Urothelium cell line (cell line): ENCODE data around the gene FAM210A.
A peak's percentile ranks its signal among the peaks of the same experiment; 100 is the strongest.

Source experiments
- DNase-seq: peaks from one replicate; pipeline ENCODE4 v3.0.0; 2011; ENCODE audit warnings: low spot score, mixed read lengths
- FAIRE-seq: peaks from 2 replicates; lab custom pipeline; 2011; peaks lifted over from hg19 to GRCh38; lab: Jason Lieb, UNC

The FAM210A gene

DNA sequence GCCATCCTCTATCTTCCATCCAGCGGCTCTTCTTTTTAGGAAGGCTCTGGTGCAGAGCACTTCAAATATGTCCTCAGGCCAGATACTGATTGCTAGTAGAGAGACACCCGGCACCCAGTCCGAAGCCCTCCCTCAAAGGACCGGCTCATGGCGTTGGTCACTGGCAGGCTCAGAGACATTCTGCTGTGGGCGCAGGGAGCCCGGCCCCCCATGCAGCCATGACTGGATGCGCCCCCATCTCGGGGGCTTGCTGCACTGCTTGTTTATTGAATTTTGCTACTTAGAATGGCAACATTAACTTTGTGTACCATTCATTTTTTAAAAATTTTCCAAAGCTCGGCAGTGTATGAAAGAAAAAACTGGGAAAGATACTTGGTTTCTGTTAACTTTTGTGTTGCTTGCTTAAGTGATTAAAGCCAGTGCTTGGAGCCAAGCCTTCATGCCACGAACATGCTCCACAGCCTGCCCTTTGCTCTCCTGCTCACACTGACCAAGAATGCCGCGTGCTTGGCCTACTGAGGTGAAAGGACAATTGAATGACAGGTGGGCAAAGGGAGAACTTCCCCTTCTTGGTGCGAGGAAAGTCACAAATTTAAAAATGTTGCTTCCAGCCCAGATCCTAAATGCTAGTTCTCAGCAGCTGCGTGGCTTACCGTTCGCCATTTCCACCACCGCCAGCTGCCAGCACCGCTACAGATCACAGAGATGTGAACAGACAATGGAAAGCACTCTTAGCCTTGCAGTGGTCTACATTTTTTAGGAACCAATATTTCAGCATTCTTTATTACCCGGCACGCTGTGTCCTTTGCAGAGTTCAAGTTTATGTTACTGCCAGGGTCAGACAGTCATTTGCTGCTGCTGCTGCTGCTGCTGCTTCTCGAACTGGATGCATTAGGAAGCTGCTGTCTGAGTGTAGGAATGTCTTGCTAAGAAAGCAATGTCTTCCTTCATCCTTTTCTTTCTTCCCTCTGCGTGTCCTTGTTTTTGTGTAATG, 76.7 kb downstream of the FAM210A start:
- peak; percentile 91 for FAIRE-seq
- DNase-seq, result no peak

DNA sequence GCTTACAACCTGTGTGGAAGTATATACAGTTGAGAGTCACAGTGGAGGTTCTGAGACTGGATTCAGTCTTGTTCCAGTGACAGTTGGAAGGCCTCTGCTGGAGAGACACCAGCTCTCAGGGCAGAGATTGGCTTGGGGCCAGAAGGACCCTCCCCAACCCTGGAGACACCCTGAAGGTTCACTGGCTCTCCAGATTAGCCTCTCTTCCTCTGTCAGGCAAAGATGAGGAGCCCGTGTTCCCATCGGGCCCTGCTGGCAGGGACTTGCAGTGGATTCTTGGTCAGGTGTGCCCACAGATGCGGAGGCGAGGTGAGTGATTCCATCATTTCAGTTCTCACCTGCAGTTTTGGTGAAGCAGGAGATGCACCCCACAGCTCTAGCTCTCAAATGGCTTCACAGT, 78.6 kb downstream of the FAM210A start:
- DNase-seq (no peak), FAIRE-seq (peak; percentile 86)

DNA sequence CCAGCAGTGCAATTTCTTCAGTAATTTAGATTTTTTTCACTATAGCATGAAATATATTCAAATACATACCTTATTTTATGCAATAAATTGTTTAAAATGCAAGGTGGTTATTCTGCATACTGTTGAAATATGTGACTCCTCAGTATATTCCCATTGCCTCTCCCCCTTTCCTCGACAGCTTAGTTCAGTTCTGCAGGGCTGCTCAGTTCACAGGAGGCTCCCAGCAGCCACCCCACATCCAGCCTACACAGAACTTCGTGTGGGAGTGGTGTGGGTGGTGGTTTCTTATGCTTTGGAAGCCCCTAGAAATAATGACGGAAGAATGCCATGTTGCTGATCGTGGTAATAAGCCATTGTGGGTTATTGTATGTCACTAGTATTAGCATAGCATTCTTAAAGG, 79.7 kb downstream of the FAM210A start:
- FAIRE-seq, result peak; percentile 42
- no peak for DNase-seq

DNA sequence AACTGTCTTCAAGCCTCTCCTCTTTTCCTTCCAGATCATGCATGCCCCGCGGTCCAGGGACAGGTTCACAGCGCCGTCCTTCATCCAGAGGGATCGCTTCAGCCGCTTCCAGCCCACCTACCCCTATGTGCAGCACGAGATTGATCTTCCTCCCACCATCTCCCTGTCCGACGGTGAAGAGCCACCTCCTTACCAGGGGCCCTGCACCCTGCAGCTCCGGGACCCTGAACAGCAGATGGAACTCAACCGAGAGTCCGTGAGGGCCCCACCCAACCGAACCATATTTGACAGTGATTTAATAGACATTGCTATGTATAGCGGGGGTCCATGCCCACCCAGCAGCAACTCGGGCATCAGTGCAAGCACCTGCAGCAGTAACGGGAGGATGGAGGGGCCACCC, 81.3 kb downstream of the FAM210A start:
- DNase-seq (no peak), FAIRE-seq (peak; percentile 82)

DNA sequence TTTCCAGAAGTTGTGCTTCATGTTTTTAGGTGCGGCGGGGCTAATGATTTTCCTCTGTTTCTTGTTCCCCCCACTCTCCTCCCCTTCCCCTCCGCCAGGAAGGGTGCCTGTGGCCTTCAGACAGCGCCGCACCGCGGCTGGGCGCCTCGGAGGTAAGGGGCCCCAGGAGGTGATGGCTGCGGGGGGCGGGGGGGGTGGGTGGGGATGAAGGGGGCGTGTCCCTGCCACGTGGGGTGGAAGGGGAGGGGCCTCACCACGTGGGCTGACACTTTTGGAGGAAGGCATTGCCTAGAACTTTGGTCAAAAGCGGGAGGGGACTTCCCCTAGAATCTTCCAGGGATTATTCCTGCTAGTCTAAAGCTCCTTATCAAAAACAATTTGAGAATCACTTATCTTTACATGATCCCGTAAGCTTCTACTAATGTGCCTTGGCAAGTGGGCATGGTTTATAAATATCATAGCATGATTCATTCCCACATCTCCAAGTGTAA, 83.1 kb downstream of the FAM210A start:
- FAIRE-seq (no peak), DNase-seq (no peak)

DNA sequence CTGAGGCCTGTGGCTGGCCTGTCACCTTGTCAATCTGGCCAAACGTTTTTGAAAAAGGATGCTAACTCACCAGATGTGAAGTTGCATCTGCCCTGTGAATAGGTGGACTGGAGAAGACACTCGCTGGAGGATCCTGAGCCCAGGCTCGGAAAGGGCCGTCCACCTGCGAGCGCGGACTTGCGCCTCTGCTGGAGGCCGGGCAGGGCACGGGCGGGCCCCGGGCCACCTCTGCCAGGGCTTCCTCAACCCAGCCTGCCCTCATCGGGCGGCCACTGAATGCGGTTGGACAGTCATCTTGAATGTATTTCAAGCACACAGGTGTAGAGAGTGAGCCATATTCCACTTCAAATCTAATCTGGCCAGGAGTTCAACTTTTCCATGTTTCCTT, 83.9 kb downstream of the FAM210A start:
- DNase-seq, result no peak
- FAIRE-seq, result peak; percentile 32

DNA sequence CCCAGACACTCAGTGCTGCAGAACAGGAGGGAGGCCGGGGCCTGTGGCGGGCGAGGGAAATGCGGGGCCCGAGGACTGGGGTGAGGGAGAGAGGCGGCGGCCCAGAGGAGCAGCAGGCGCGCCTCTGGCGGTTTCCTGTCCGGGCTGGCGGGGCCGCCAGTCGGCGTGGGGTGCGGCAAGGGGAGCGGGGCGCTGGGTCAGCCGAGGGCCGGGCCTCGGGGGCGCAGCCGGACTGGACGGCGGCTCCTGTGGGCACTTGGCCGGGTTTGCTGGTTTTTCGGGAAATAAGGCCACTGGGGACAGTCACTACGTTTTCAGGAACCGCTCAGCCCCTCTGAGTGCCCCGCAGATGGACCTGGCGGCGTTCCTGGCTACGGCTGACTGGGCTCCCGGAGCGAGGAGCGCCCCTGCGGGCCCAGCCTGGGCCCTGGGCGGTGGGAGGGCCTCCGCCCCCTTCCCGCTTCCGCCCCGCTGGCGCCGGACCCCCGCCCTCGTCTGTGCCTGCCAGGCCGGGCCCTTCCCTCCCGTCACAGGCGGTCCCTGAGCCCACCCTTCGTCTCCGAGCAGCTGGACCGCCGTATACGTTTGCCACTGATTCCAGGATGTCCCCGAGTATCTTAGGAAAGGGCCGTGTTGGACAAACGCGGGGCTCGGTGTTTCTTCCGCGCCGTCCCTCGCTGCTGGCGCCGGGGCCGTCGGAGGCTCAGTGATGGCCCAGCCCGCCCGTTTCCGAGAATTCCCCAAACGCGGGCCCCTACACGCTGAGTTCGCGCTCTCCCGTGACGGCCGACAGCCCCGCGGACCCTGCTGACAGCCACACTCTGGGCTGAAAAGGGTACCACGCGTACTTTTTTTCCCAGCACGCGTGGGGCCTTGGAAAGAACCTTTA, 84.6 kb downstream of the FAM210A start:
- FAIRE-seq (no peak), DNase-seq (no peak)

DNA sequence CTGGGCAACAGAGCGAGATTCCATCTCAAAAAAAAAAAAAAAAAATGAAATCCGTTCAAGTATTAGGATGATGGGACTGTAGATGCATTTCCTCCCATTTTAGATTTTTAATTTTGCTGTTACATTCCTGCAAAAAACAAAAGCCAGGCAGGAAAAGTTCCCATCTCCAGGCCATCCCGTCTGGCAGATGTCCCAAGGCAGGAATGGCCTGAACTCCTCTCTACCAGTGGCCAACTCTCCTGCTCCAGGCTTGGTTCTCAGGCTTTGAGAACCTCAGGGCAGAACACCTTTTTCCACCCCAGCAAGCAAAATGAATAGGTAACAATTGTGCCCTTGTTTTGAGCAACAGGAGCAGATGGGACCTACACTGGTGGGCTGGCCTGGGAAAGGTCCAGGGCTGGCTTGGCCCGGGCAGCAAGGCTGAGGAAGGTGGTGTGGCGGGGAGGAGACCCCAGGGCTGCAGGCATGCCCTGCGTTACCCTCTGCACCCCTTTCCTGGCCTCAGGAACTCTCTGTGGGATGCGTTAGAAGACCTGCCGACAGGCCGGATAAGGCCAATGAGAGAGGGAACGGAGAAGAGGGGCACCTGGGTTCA, 86.0 kb downstream of the FAM210A start:
- no peak for DNase-seq
- FAIRE-seq, result peak; percentile 30

DNA sequence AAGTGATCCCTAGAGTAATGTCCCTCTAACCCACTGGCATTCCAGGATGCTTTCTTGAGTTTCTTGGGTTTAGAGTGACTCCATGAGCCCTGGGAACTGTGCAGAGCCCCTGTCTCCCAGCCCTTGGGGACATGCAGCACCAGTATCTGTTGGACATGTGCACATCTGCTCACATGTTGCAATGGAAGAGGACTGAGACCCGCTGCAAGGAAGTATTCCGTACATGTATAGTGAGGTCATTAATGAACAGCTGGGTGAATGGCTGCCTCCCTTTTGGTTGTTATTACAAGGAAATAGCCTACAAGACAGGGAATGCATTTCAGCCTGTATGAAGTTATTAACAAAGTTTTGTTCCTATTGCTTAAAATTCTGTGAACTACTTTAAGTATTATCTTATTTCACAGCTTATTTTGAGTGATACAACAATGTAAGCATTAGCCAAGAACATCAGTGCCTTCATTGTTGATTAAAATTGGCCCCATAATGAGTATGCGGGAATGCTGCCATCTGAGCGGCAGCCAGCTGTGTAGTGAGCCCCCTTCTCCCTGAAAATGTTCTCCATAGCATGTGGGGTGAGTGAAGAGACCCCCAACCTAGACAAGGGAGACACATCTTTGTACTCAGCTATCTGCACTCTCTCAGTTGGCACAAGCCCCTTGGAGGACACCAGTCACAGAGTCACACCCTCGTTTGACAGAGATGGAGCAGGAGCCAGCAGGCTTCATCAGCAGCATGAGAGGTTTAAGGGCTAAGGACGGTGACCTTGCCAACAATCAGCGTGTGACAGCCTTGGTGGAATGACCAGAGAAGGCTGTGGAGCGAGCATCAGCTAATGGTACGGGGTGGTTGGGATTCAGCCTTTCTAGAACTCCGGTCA, 87.4 kb downstream of the FAM210A start:
- FAIRE-seq, result peak; percentile 84
- DNase-seq, result no peak

DNA sequence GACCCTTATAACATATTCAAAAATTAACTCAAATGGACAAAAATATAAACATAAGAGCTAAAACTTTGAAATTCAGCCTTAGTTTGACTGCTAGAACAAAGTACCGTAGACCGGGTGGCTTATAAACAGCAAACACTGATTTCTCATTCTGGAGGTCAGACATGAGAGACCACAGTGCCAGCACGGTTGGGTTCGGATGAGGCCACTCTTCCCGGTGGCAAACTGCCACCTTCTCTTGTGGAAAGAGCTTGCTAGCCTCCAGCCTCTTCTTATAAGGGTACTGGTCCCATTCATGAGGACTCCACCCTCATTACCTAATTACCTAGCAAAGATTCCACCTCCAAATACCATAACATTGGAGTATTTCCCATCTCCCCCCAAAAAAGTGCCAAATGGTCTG, 91.3 kb downstream of the FAM210A start:
- FAIRE-seq (peak; percentile 67), DNase-seq (no peak)

DNA sequence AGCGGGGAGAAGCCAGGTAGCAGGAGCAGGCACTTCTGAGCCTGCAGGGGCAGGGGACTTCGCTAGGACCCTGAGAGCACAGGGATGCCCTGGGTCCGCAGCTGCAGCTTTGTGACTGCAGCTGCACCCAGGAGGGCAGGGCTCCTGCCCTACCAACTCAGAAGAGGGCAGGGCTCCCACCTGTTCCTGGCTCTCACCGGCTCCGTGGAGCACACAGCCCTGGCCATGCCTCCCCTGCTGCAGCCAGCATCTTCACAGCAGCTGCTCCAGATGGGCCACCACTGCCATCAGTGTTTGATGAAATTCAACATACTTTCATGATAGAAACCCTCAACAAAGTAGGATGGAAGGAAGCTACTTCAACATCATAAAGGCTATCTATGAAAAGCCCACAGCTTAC, 92.7 kb downstream of the FAM210A start:
- no peak for DNase-seq
- FAIRE-seq, result peak; percentile 90

DNA sequence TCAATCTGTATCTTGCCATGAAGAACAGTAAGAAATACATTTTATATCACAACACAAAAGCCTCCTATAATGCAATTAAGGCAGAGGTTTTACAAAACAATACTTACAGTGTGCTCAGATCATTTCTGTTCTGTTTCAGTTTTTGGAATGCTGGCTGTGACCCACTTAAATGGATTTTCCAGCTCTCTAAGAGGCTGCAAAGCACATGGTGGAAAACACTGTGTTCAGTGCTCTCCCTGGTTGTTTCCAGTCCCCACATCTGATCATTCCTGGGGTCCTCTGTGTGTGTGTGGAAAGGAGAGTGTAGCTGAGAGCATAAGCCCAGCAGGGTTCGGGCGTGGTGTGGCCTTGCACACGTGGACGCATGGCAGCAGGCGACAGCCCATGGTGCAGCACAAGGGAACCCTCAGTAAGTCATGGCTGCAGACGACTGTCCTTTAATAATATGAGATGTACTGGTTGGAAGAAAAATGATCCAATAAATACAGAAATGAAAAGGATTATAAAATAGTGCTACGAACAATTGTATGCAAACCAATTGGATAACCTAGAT, 95.6 kb downstream of the FAM210A start:
- DNase-seq (no peak), FAIRE-seq (no peak)

DNA sequence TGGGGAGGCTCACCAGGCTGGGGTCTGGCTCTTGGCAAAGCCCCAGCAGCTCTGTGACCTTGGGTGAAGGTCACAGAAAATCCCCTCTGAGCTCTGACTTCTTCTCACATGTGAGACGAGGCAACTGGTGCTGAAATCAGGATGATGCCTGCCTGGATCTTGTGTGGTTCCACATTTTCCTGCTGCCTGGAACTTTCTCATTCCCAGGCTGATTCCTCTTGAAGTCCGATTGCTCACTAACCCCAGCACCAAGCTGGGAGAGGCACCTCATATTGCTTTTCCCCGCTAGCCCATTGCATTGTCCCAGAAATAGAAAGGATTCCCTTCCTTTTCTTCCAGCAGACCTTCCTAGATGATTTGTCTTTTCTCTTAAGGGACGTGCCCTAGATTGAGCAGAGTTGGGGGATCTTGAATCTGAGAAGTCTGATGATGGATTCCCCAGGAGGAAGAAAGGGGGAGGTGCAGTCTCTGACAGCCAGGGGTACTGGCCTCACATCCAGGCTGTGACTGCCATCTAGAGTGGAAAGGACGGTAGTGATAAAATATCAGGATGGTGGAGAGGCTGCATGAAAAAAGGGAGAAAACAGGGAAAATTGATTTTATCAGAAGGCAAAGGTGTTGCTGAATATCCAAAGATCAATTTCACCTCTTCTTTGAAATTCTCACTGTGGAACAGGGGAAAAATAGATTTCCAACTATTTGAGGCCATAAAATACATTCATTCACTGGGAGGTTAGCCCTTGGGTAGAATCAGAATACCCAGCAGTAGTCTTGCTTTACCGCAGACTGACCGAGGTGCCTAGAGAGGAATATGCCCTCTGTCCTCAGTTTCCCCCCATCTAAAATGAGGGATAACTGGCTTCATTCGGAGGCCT, 96.3 kb downstream of the FAM210A start:
- FAIRE-seq (peak; percentile 95), DNase-seq (peak; percentile 95)

DNA sequence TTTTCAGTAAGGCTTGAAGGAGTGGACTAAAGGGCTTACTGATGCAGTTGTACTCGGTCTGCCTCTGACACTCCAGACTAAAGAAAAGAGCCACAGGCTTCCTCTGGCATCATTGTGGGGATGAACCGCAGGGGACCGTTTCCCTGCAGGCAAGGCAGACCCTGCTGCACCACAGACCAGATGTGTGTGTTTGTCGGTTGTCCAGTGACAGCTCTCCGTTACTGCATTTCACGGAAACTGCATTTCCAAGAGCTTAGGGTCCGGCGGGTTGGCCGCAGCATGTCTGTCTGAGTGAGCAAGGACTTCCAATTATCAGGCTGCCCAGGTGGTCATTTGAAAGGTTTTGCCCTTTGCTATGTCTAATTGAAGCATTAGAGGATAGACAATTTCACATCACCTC, 98.1 kb downstream of the FAM210A start:
- FAIRE-seq (no peak), DNase-seq (no peak)

DNA sequence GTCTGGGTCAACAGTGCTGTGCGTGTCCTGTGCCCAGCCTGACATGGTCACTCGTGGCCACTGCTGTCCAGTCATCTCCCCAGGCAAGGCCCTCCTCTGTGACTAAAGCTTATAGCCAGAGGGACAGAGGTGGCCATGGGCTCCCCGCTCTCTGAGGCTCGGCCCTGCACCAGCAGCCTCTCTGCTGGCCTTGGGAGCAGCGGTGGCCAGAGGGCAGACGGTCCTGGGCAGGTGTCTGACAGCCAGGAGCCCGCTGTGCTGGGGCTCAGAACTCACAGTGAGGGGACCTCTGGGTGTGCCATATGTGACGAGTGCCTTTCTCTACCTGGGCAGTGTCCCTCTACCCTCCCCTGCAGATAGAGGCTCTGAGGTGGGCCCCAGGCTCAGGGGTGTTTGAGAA, 98.7 kb downstream of the FAM210A start:
- peak; percentile 93 for FAIRE-seq
- no peak for DNase-seq

DNA sequence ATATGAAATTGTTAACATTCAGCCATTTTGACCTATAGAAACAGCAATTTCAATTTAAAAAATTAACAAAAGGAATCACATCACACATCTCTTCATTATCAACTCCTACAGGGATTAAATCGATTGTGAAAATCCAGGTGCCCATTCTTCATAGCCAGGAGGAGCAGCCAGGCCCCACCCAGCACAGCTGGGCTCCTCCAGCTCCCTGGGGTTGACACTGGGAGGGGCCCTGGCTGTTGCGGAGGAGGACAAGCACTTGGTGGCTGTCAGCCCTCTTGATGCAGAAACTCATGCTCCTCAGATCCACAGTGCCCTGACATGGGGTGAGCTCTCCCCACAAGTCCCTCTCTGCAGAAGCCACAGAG, 99.8 kb downstream of the FAM210A start:
- no peak for FAIRE-seq
- DNase-seq, result no peak

DNA sequence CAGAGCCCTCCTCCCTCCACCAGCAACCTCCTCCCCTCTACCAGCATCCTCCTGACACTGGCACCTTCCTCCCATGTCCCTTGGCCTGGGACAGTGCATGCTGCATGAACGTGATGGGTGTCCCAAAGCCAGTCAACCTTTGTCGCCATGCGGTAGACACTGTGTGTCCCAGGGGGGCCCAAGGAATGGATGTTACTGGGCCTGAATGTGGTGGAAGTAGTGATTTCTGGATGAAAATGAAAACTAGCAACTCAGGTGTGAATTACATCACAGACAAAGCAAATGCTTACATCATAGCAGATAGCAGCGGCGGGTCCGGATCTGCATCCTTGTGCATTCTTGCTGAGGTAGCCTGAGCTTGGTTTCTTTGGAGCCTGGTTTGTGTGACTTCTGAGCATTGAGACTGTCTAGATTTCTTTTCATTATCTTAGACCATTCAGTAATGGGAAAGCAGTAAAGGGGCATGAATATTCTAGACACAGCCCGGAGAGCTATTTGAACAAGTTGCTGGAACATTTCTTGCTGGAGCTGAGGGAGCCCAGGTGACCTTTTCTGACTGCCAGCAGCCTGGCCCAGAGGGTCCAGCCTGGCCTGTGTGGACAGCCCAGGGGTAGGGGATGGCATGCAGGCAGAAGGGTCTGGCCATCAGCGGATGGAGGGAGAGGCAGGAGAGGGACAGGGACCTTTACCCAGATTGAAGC, 100.4 kb downstream of the FAM210A start:
- DNase-seq (no peak), FAIRE-seq (peak; percentile 75)

DNA sequence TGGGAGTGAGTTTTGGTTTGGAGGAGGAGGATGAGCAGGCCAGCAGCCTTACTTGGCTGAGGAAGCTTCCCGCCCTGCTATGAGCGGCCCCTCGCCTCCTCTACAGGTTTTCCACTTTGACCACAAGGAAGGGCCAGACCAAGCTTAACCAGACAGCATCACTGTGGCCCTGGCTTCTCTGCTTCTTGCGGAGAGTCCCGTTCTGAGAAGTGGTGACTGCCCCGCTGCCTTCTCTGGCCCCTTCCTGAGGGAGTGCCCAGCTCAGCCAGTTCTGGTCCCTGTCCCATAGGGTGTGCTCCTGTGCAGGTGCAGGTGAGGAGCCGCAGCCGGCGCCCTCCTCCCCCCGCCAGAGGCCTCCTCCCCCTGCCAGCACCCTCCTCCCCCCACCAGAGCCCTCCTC, 101.0 kb downstream of the FAM210A start:
- peak; percentile 32 for FAIRE-seq

More for the DNA sequence above, 101.0 kb downstream of the FAM210A start:
- DNase-seq, result no peak
